D341Med (cell line): ENCODE measurements around the gene TCF3.

ENCODE experiments used
- DNase-seq: peaks from one replicate; pipeline ENCODE4 v3.0.0; 2012; ENCODE audit warnings: low spot score

Gene TCF3

DNA sequence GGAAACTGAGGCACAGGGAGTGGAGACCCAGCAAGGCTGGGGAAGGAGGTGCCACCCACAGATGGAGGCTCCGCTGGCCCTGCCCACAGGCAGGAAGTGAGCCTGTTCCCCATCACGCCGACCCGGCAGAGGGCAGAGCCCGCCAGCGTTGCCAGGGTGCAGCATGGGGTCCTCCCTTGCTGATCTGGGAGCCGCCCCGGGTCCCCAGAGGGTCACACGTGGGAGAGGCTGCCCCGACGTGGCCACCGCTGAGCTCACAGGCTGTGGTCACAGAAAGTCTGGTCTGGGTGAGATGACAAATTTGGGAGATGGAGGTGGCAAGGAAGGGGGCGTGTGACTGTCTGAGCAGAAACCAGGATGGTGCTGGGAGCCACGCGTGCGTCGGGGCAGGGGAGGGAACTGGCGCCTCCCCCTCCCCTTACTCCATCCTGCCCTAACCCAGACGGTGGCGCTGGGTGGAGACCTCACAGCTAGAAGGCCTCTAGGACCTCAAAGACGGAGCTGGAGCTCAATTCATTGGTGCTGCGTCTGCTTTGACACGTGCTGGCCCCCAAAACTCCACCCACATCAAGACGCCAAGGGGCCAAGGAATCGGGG lies 92.0 kb downstream of the TCF3 start:
- DNase-seq: peak; percentile 34
